ENCODE data around the gene GPR137. TPM values are rescaled to one million over a fixed set of nuclear protein-coding genes. Genes with fewer than 3 reads are reported as not detected.
"Not testable (repeated sequence)": the region's sequence is repeated elsewhere in the genome, so short reads cannot be mapped to it uniquely, and the experiment has no call there.

The GPR137 gene
- total RNA-seq, 1 experiment from 2014 or later, result 33.3 TPM

- H3K9me3 Mint-ChIP-seq (ENCODE audit: low read depth, unreplicated experiment), result no peaks in the 10 kb centered on the region
- H3K27ac Mint-ChIP-seq (ENCODE audit: unreplicated experiment), result peak overlapping the region; percentile 92
- BruUV-seq (replicated peaks), result TSS peak; percentile 42
- H3K27me3 Mint-ChIP-seq (ENCODE audit: unreplicated experiment), result no peaks in the 10 kb centered on the region
- DNase-seq, result no peak
- peaks cover 16% of the 10 kb centered on the region for H3K4me1 Mint-ChIP-seq (ENCODE audit: low read depth, unreplicated experiment)
- peak overlapping the region; percentile 100 for H3K4me3 Mint-ChIP-seq (ENCODE audit: low read depth, unreplicated experiment)
- peaks cover 44% of the 10 kb centered on the region for H3K36me3 Mint-ChIP-seq (ENCODE audit: insufficient read depth, unreplicated experiment)
- TF ChIP-seq, protein P1, sequence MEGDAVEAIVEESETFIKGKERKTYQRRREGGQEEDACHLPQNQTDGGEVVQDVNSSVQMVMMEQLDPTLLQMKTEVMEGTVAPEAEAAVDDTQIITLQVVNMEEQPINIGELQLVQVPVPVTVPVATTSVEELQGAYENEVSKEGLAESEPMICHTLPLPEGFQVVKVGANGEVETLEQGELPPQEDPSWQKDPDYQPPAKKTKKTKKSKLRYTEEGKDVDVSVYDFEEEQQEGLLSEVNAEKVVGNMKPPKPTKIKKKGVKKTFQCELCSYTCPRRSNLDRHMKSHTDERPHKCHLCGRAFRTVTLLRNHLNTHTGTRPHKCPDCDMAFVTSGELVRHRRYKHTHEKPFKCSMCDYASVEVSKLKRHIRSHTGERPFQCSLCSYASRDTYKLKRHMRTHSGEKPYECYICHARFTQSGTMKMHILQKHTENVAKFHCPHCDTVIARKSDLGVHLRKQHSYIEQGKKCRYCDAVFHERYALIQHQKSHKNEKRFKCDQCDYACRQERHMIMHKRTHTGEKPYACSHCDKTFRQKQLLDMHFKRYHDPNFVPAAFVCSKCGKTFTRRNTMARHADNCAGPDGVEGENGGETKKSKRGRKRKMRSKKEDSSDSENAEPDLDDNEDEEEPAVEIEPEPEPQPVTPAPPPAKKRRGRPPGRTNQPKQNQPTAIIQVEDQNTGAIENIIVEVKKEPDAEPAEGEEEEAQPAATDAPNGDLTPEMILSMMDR (IDR thresholded peaks at IDR 0.05; ENCODE audit: unreplicated experiment), result no peak
- intact Hi-C loops (cut with micrococcal nuclease; ENCODE audit: unreplicated experiment), result loop anchor here (10.0 kb wide), 1 partner anchor 62 kb away; the partner anchor contains the start of genes FKBP2 and PPP1R14B
- CTCF ChIA-PET, result interaction anchor here (0.9 to 3.7 kb wide), 3 partner anchors 35 to 51 kb away, joined by 3 to 25 read pairs (median 3); no protein-coding TSS in a partner anchor
Measured at GRCh38 chr11:64306563-64306875, 20.9 kb downstream of the GPR137 start.

DNA sequence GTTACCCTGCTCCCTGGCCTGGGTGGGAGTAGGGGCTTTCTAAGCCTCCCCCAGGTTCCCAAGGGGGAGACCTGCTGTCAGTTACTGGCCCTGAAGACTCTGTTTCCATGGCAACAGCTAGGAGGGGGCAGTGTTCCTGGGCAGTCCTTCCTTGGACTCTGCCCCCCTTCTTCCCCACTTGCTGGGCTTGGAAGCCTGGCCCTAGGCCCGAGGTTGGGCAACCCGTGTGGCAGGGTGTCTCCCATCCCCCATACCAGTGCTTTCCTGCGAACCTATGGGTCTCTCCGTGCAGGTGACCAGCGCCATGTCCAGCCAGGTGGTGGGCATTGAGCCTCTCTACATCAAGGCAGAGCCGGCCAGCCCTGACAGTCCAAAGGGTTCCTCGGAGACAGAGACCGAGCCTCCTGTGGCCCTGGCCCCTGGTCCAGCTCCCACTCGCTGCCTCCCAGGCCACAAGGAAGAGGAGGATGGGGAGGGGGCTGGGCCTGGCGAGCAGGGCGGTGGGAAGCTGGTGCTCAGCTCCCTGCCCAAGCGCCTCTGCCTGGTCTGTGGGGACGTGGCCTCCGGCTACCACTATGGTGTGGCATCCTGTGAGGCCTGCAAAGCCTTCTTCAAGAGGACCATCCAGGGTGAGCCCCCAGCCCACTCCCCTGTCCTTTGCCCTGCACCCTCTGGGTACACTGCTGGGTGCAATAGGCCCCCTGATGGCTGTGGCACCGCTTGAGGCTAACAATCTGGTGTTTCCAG lies 21.4 kb downstream of the GPR137 start:
- H3K27ac Mint-ChIP-seq (ENCODE audit: unreplicated experiment), result no peak overlapping the region
- TF ChIP-seq, protein P1 (IDR thresholded peaks at IDR 0.05; ENCODE audit: unreplicated experiment), result no peak
- peak; percentile 34 for DNase-seq
- no TSS peak for BruUV-seq (replicated peaks)
- H3K9me3 Mint-ChIP-seq (ENCODE audit: low read depth, unreplicated experiment), result no peaks in the 10 kb centered on the region
- CTCF ChIA-PET, result interaction anchor here (0.9 to 3.7 kb wide), 3 partner anchors 35 to 50 kb away, joined by 3 to 25 read pairs (median 3); no protein-coding TSS in a partner anchor
- no peaks in the 10 kb centered on the region for H3K27me3 Mint-ChIP-seq (ENCODE audit: unreplicated experiment)
- H3K36me3 Mint-ChIP-seq (ENCODE audit: insufficient read depth, unreplicated experiment), result peaks cover 44% of the 10 kb centered on the region
- intact Hi-C loops (cut with micrococcal nuclease; ENCODE audit: unreplicated experiment), result loop anchor here (10.0 kb wide), 1 partner anchor 62 kb away; the partner anchor contains the start of genes FKBP2 and PPP1R14B
- H3K4me1 Mint-ChIP-seq (ENCODE audit: low read depth, unreplicated experiment), result peaks cover 16% of the 10 kb centered on the region
- H3K4me3 Mint-ChIP-seq (ENCODE audit: low read depth, unreplicated experiment), result peak overlapping the region; percentile 100

DNA sequence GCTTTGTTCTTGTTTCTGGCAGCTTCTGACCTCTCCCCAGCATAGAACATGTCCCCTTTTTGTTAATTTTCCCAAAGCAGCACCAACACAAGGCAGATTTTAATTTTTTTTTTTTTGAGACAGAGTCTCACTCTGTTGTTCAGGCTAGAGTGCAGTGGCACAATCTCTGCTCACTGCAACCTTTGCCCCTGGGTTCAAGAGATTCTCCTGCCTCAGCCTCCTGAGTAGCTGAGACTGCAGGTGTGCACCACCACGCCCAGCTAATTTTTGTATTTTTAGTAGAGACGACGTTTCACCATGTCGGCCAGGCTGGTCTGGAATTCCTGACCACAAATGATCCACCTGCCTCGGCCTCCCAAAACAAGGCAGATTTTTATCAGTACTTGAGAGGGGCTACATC lies 22.1 kb downstream of the GPR137 start:
- Mint-ChIP-seq H3K36me3 (ENCODE audit: insufficient read depth, unreplicated experiment) (peaks cover 50% of the 10 kb centered on the region), H3K4me3 (ENCODE audit: low read depth, unreplicated experiment) (peak overlapping the region; percentile 100)
- intact Hi-C loops (cut with micrococcal nuclease; ENCODE audit: unreplicated experiment), result loop anchor here (10.0 kb wide), 1 partner anchor 63 kb away; the partner anchor contains the start of genes FKBP2 and PPP1R14B

GRCh38 chr11:64312947-64313346 lies 27.3 kb downstream of the GPR137 start:
- Mint-ChIP-seq H3K27ac (ENCODE audit: unreplicated experiment) (peak overlapping the region; percentile 28), H3K36me3 (ENCODE audit: insufficient read depth, unreplicated experiment) (peaks cover 66% of the 10 kb centered on the region), H3K4me1 (ENCODE audit: low read depth, unreplicated experiment) (peaks cover 10% of the 10 kb centered on the region), H3K9me3 (ENCODE audit: low read depth, unreplicated experiment) (no peaks in the 10 kb centered on the region), H3K4me3 (ENCODE audit: low read depth, unreplicated experiment) (no peak overlapping the region), H3K27me3 (ENCODE audit: unreplicated experiment) (no peaks in the 10 kb centered on the region)
- intact Hi-C loops (cut with micrococcal nuclease; ENCODE audit: unreplicated experiment), result no loop called here
- TF ChIP-seq, protein P1 (IDR thresholded peaks at IDR 0.05; ENCODE audit: unreplicated experiment), result no peak
- BruUV-seq (replicated peaks), result no TSS peak
- CTCF ChIA-PET, result interaction anchor here (0.8 kb wide), 1 partner anchor 42 kb away, joined by 9 read pairs; no protein-coding TSS in a partner anchor
- DNase-seq, result no peak

More for the DNA sequence above, 22.1 kb downstream of the GPR137 start:
- CTCF ChIA-PET; BruUV-seq (replicated peaks); H3K27ac Mint-ChIP-seq (ENCODE audit: unreplicated experiment); H3K9me3 Mint-ChIP-seq (ENCODE audit: low read depth, unreplicated experiment); H3K27me3 Mint-ChIP-seq (ENCODE audit: unreplicated experiment); DNase-seq: not testable (repeated sequence)
- H3K4me1 Mint-ChIP-seq (ENCODE audit: low read depth, unreplicated experiment), result peaks cover 21% of the 10 kb centered on the region
